ENCODE results near the gene SH3D19.

GRCh38 chr4:151184523-151185458, 140.6 kb downstream of the SH3D19 start:
- TF ChIP-seq, protein P1, sequence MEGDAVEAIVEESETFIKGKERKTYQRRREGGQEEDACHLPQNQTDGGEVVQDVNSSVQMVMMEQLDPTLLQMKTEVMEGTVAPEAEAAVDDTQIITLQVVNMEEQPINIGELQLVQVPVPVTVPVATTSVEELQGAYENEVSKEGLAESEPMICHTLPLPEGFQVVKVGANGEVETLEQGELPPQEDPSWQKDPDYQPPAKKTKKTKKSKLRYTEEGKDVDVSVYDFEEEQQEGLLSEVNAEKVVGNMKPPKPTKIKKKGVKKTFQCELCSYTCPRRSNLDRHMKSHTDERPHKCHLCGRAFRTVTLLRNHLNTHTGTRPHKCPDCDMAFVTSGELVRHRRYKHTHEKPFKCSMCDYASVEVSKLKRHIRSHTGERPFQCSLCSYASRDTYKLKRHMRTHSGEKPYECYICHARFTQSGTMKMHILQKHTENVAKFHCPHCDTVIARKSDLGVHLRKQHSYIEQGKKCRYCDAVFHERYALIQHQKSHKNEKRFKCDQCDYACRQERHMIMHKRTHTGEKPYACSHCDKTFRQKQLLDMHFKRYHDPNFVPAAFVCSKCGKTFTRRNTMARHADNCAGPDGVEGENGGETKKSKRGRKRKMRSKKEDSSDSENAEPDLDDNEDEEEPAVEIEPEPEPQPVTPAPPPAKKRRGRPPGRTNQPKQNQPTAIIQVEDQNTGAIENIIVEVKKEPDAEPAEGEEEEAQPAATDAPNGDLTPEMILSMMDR (conservative IDR thresholded peaks at IDR 0.05; ENCODE audit: low read length), result no peak
- no peak for TF ChIP-seq EZH2phosphoT487 (IDR thresholded peaks at IDR 0.05; ENCODE audit: borderline replicate concordance, low read depth, low read length)

Measured in OCI-LY7 (cell line).